Activated CD4-positive, CD25-positive, alpha-beta regulatory T cell treated with anti-CD3 and anti-CD28 coated beads, Interleukin-2, amount 50 U/mL, for 16 hours (primary cell): ENCODE results near the gene C16orf89.
"Not testable (repeated sequence)": the region's sequence is repeated elsewhere in the genome, so short reads cannot be mapped to it uniquely, and the experiment has no call there.

ENCODE experiments used
- DNase-seq: peaks from one replicate; pipeline ENCODE4 v3.0.0-alpha.2; 2020; ENCODE audit warnings: low read depth, low spot score

The C16orf89 gene

GRCh38 chr16:5084802-5085201 is 19.0 kb upstream of the C16orf89 start:
- DNase-seq = peak; percentile 18

DNA sequence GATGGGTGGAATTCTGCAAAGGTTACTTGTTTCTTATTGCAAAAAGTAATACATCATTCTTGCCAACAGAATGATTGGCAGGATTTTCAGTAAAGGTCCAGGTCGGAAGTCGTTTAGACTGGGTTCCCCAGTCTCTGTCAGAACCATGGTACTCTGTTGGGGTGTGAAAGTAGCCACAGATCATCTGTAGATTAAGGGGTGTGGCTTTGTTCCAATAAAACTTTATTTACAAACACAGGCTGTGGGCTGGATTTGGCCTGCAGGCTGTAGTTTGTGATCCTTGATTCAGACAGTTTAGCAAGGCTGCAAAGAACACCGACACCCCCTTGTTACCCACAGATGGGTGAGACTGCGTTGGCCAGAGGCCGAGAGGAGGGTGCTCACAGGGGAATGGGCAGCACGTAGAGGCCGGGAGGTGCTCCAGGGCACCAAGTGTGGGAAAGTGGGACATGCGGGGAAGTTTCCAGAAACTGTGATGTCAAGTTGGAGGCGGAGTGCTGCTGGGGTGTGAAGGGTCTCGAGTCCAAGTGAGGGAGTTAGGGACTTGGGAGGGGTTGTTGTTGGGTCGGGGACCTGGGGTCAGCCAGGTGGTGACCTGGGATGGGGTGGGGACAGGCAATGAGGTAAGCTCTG is 18.5 kb upstream of the C16orf89 start:
- not testable (repeated sequence) for DNase-seq

DNA sequence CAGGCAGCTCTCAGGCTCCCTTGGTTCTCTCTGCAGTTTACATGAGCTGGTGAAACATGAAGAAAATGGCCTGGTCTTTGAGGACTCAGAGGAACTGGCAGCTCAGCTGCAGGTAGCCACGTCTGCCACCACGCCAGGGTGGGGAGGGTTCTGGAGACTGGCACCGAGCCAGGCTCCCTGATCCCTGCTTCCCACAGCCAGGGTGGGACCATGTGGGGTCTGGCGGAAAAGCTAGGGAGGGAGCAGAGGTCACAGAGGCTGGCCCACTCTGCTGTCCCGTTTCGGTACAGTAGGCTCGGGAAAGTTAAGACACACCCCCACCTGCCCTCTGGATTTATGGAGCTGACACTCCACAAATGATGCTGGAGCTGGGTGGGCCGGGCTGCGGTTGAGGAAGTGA is 17.9 kb upstream of the C16orf89 start:
- not testable (repeated sequence) for DNase-seq

GRCh38 chr16:5080996-5081395 is 15.2 kb upstream of the C16orf89 start:
- not testable (repeated sequence) for DNase-seq

- not testable (repeated sequence) for DNase-seq
Measured at GRCh38 chr16:5080461-5080860, 14.7 kb upstream of the C16orf89 start.

- DNase-seq = no peak
Measured at GRCh38 chr16:5078626-5079025, 12.9 kb upstream of the C16orf89 start.

DNA sequence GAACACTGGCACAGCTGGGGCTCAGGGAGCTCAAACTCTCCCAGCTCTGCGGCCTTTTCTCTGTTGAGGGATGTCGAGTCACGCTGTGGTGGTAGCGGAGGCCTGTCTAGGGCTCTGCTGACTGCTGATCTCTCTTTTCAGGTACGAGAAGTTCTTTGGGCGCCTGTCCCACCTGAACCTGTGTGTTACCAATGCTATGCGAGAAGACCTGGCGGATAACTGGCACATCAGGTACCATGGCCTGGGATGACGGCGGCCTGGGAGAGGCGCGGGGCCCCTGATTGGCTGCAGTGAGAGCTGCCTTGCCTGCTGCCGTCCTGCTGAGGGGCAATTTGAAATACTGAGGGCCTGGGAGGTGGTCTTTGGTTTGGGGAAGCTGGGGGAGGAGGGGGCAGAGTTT is 11.5 kb upstream of the C16orf89 start:
- no peak for DNase-seq

- DNase-seq = no peak
Measured at GRCh38 chr16:5075637-5076036, 9.9 kb upstream of the C16orf89 start.

GRCh38 chr16:5073771-5074170 is 8.0 kb upstream of the C16orf89 start:
- not testable (repeated sequence) for DNase-seq

- DNase-seq = no peak
Measured at GRCh38 chr16:5073279-5073629, 7.5 kb upstream of the C16orf89 start.

DNA sequence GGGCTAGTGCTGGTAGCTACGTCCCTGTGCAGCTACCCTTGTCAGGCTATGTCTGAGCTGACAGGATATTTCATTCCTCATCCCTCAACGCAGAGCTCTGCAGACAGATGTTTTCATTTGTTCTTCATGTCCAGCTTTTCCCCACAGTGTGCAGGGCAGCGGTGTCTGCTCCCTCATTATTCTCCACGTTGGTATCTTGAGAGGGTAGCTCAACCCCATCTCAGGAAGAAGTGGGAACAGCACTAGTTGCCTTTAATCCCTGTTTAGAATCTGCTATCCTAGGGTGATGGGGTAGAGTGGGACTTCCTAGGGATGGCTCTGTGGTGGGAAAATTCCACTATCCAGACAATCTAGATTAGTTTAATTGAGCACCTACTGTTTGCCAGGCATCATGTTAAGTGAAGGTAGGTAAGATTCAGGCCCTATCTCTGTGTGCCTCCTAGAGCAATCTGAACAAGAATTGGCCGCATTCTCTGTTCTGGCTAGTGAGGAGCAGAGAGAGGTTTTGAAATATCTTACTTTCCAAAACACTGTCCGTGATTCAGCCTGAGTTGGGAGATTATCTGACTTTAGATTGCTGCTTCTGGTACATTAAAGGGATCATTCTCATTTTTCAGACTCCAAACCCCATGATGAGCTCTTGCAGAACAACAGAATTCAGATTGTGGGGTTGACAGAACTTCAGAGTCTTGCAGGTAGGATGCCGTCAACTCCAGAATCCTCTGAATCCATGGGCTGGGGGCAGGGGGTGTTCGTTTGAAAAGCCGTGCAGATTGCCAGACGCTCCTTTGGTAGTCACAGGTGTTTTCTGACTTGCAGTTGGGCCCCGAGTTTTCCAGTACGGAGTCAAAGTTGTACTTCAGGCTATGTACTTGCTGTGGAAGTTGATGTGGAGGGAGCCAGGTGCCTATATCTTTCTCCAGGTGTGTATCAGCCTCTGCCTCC is 6.8 kb upstream of the C16orf89 start:
- DNase-seq = no peak

DNA sequence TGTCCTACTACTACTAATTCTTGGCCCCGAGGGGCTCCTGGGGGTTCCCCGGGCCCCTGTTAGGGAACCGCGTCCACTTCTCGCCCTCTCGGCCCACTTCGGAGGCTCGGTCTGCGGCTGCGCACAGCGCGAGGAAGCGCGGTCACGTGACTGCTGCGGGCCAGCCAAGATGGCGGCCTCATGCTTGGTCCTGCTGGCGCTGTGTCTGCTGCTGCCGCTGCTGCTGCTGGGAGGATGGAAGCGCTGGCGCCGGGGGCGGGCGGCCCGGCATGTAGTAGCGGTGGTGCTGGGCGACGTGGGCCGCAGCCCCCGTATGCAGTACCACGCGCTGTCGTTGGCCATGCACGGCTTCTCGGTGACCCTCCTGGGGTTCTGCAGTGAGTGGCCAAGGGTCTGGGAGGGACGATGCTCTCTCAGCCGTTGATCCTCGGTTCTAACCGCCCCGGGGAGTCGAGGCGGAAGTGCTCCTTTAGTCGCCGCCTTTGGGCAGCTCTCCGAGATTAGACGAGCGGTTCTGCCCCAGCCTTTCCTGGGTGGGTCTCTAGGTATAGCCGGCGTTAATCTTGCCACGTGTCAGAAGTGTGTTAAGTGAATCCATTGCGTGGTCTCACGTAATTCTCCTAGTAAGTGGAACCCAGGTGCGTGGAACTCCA is 6.1 kb upstream of the C16orf89 start, which contains the start of gene ALG1:
ALG1 (plus strand) TSS at position 163 of the 653 bp plus-strand sequence; CDS start at position 170, 7 bp downstream.
- DNase-seq = peak; percentile 76

- DNase-seq = no peak
Measured at GRCh38 chr16:5071341-5071680, 5.6 kb upstream of the C16orf89 start.

DNA sequence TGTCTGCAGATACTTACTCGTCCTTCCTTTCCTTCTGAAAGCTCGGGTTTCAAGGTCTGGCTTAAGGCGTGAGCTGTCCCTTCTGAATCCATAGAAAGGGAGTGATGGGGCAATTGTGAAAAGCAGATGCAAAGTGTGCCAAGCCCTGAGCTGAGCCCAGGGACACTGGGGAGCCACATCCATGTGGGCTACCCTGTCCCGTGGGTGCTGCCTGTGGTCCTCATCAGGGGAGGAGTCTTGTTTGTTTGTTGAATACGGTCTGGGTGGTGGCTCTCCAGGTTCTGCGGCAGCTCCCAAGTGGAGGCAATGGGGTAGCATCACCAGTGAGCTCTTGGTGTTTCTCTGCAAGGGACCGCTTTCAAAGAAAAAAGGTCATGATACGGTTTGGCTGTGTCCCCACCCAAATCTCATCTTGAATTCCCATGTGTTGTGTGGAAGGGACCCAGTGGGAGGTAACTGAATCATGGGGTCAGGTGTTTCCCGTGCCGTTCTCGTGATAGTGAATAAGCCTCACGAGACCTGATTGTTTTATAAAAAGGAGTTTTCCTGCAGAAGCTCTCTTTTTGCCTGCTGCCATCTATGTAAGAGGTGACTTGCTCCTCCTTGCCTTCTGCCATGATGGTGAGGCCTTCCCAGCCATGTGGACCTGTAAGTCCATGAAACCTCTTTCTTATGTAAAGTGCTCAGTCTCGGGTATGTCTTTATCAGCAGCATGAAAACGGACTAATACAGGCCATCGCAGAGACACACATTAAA is 4.9 kb upstream of the C16orf89 start:
- DNase-seq = no peak

DNA sequence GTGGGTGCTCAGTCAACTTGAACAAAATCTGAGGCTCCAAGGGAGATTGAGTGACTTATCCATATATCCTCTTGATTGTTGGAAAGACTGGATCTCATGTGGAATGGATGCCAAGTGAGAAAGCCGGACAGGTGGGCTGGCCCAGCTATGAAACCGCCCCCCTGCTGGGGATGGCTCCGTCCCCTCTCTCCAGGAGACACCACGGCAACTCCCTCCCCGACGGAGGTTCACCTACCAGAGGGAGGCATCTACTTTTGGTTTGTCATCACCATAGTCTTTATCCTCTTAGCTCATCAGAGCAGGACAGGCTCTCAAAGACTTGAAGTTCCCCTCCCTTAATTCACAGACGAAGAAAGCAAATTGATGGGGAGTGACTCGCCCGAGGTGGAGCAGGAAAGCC is 4.1 kb upstream of the C16orf89 start:
- no peak for DNase-seq

DNA sequence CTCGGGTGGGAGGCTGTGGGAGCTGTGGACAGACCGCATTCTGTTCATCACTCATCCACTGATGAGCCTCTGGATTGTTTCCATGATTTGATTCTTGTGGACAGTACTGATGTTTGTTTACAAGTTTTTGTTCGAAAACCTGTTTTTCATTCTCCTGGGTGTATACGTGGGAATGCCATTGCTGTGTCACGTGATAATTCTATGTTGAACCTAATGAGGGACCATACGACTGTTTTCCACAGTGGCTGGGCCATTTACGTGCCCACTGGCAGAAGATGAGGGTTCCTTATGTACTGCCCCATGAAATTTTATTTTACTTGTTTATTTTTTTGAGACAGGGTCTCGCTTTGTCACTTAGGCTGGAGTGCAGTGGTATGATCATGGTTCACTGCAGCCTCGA is 3.3 kb upstream of the C16orf89 start:
- no peak for DNase-seq

DNA sequence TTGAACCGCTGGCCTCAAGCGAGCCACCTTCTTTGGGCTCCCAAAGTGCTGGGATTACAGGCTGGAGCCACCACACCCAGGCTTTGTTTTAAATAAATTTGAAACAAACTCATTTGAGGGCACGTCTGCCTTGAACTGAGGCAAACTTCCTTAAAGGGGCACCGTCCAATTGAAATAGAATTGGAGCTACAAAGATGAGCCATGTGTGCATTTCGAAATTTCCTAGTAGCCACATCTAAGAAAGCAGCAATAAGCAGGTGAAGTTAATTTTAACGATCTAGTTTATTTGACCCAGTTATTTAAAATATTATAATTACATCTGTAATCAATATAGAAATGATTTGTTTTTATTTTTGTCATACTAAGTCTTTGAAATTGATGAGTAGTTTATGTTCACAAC is 755 bp upstream of the C16orf89 start:
- no peak for DNase-seq

- no peak for DNase-seq
Measured at GRCh38 chr16:5065326-5065725, 430 bp downstream of the C16orf89 start.

- DNase-seq = no peak
Measured at GRCh38 chr16:5064915-5065314, 841 bp downstream of the C16orf89 start.

DNA sequence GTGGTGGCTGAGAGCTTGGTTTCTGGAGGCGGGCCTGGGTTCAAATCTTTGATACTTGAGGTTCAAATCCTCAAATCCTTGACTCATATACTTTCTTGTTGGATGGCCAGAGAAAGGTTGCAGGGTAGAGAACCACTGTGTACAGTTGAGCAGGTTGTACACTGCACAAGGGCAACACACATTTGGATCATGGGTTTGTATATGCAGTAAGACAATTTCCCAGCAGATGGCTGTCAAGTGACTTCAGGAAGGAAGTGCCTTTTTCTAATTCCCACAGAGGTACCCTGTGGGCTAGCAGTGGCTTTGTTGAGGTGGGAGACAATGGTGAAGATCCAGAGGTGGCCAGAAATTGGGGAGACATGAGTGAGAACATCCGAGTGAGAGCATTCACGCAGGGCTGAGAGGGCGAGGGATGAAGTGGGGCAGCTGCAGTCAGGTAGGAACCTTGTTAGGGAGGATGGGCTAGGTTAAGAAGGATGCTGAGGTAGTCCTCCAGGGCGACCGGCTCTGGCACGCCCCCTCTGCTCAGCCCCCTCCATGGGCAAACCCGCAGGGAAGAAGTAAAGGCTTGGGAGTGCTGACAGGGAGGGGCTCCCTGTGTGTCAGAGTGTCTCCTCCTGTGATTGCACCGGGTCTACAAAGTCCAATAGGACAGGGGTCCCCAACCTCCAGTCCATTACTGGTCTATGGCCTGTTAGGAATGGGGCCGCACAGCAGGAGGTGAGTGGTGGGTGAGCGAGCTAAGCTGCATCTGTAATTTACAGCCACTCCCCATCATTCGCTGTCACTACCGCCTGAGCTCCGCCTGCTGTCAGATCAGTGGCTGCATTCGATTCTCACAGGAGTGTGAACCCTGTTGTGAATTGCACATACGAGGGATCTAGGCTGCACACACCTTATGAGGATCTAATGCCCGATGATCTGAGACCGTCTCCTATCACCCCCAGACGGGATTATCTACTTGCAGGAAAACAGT is 2.7 kb downstream of the C16orf89 start:
- DNase-seq = no peak

- DNase-seq = no peak
Measured at GRCh38 chr16:5062051-5062450, 3.7 kb downstream of the C16orf89 start.
